SJCRH30 (cell line): ENCODE data around the gene RCAN2. TPM values are rescaled to one million over a fixed set of nuclear protein-coding genes. Genes with fewer than 3 reads are reported as not detected.
A peak's percentile ranks its signal among the peaks of the same experiment; 100 is the strongest.

ENCODE experiments used
- DNase-seq, 2 experiments: peaks; one replicate each; pipeline ENCODE4 v3.0.0-alpha.2; 2015 to 2020
- H3K27ac ChIP-seq: fragments of 250-450 bp; sonication (Bioruptor Pico); 2 replicates; pipeline ENCODE4 v1.5.1; 2020; ENCODE audit warnings: mild to moderate bottlenecking, moderate library complexity
- H3K27me3 ChIP-seq: fragments of 250-450 bp; sonication (Bioruptor Pico); 2 replicates; pipeline ENCODE4 v1.5.1; 2020; ENCODE audit warnings: mild to moderate bottlenecking, moderate library complexity
- H3K36me3 ChIP-seq: fragments of 250-450 bp; sonication (Bioruptor Pico); 2 replicates; pipeline ENCODE4 v1.5.1; 2020; ENCODE audit warnings: mild to moderate bottlenecking, moderate library complexity
- H3K4me1 ChIP-seq: fragments of 250-450 bp; sonication (Bioruptor Pico); 2 replicates; pipeline ENCODE4 v1.5.1; 2020; ENCODE audit warnings: mild to moderate bottlenecking, moderate library complexity
- H3K4me3 ChIP-seq: fragments of 250-450 bp; sonication (Bioruptor Pico); 2 replicates; pipeline ENCODE4 v1.5.1; 2020; ENCODE audit warnings: mild to moderate bottlenecking, moderate library complexity
- H3K9me3 ChIP-seq: fragments of 250-450 bp; sonication (Bioruptor Pico); replicated peaks from 2 replicates; pipeline ENCODE4 v1.5.1; 2020; ENCODE audit warnings: mild to moderate bottlenecking, moderate library complexity
- total RNA-seq: library from RNA; depleted of rRNA; stranded (reverse); fragments of >200 nt; shearing (Covaris generic); gene quantifications from 2 replicates; pipeline ENCODE4 v1.2.3, GENCODE V29; 2014

Gene RCAN2
- total RNA-seq, 1 experiment from 2014 or later, result 0.20 TPM

DNA sequence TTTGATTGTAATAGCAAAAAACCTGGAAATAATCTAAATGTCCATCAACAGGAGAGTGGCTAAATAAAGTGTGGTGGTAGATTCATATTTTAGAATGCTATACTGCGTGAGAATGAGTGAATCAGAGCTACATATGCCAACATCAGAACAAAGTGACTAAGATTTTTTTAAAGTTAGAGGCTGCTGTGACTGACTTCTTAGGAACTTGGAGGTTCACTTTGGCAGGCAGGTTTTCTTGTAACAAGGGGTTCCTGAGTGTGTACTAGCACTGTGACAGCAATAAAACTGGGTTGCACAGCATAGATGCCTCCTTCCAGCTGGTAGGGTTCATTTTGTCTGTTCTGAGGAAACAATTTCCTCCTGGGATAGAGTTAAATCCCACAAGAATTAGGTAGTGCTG lies 245.2 kb downstream of the RCAN2 start:
- DNase-seq, result no peak
- Histone ChIP-seq H3K27ac (no peak overlapping the region), H3K4me1 (no peaks in the 10 kb centered on the region), H3K4me3 (no peak overlapping the region), H3K9me3 (no peaks in the 10 kb centered on the region), H3K36me3 (no peaks in the 10 kb centered on the region), H3K27me3 (no peaks in the 10 kb centered on the region)

DNA sequence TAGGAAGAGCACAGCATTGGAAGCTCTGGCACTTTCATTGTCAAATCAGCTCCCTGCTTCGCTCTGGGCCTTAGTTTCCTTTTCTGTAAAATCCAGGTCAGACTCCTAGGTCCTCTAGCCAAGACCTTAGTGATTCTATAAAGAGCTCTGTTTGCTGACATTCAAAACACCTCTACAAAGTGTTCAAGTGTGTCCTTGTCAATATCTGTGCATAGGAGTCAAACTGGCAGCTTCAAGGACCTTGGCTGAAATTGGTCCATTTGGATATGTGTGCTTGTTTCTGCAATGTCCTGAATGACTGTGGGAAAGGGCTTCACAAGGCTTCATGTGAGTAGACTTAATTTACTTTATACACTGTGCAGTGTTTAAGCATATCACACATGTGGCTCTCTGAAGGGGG lies 246.6 kb downstream of the RCAN2 start:
- no peak for DNase-seq
- H3K36me3 ChIP-seq, result no peaks in the 10 kb centered on the region
- H3K4me3 ChIP-seq, result no peak overlapping the region
- H3K27me3 ChIP-seq, result no peaks in the 10 kb centered on the region
- no peaks in the 10 kb centered on the region for H3K9me3 ChIP-seq
- no peak overlapping the region for H3K27ac ChIP-seq
- no peaks in the 10 kb centered on the region for H3K4me1 ChIP-seq

DNA sequence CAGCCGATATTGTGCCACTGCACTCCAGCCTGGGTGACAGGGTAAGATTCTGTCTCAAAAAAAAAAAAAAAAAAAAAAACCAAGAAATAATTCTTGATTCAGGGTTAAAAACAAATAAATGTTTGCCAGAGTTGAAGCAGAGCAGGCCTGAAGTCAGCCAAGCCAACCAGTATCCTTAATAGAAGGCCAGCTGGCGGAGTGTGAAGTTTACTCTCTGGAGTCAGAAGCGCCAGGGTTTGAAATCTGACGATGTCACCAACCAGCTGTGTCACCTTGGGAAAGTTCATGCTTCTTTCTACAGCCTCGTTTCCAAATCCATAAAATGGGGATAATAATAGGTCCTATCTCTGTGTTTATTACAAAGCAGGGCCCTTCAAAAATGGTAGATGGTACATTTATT lies 247.5 kb downstream of the RCAN2 start:
- Histone ChIP-seq H3K36me3 (no peaks in the 10 kb centered on the region), H3K4me1 (no peaks in the 10 kb centered on the region), H3K27ac (no peak overlapping the region), H3K9me3 (no peaks in the 10 kb centered on the region), H3K4me3 (no peak overlapping the region), H3K27me3 (0 out of 2 replicates have a peak, but pooled peaks cover 3% of the 10 kb centered on the region)
- DNase-seq, result no peak

DNA sequence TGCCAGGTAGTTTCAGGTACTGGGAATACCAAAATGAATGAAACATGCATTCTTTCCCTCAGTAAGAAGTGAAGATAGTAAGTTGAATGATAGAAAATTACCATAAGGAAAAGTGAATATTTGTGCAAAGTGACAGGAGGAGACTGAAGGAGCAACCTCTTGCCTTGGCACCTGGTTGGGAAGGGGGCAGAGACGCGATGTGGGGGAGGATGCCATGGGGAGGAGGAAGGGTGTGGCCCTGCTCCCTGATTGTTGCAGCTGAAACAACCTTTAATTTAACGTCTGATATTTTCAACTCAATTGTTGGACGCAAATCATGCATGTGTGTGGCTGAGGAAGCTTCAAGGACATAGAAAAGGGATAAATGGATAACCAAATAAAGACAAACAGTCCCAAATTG lies 248.3 kb downstream of the RCAN2 start:
- H3K27ac ChIP-seq, result no peak overlapping the region
- H3K9me3 ChIP-seq, result no peaks in the 10 kb centered on the region

DNA sequence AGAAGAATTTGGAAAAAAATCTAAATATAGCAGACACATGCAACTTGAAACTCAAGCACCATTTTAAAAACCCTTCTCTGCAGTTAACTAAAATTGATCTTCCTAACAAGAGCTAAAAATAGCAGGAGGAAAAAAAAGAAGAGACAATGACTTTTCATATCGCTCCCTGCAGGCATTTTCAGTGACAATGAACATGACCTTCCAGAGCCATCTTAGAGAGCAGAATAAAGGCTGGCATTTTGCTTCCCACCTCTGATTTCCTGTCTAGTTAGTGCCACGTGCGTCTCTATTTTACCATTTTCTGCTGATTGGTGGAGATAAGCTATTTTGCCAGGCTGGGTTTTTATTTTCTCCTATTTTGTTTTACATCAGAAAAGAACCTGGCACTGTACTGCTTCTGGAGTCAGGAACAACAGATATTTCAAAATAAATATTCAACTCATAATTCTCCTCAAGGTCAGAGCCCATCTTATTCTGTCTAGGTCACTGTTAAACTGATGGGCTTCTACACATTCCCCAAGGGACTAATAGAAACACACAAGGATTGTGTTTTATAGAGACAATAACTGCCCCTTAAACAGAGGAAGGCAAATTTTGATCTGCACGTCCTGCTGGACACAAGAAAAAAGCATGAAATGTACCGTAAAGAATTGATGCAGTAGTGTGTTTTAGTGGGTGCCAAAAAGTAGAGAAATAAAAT lies 250.2 kb downstream of the RCAN2 start:
- DNase-seq, result no peak
- Histone ChIP-seq H3K4me3 (no peak overlapping the region), H3K27me3 (0 out of 2 replicates have a peak, but pooled peaks cover 3% of the 10 kb centered on the region), H3K36me3 (no peaks in the 10 kb centered on the region), H3K9me3 (no peaks in the 10 kb centered on the region), H3K27ac (no peak overlapping the region), H3K4me1 (no peaks in the 10 kb centered on the region)

More for the DNA sequence above, 248.3 kb downstream of the RCAN2 start:
- DNase-seq, result no peak
- Histone ChIP-seq H3K27me3 (0 out of 2 replicates have a peak, but pooled peaks cover 3% of the 10 kb centered on the region), H3K36me3 (no peaks in the 10 kb centered on the region), H3K4me3 (no peak overlapping the region), H3K4me1 (no peaks in the 10 kb centered on the region)

DNA sequence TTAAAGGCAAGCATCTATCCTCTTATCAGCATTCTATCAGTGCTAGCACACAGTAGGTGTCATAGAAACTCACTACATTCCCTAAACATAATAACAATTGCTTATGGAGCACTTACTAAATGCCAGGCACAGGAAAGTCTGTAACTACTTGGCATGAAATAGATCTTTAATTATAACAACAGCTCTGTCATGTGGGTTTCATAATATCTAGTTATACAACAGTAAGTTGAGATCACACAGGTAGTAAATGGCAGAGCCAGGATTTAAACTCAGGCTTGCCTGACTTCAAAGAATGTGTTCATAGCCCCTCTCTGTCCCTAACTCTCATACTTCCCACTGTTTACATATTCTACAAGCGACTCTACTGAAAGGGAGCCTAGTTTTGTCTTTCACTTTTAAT lies 254.5 kb downstream of the RCAN2 start:
- no peak for DNase-seq
- no peaks in the 10 kb centered on the region for H3K36me3 ChIP-seq
- no peaks in the 10 kb centered on the region for H3K9me3 ChIP-seq
- 0 out of 2 replicates have a peak, but pooled peaks cover 3% of the 10 kb centered on the region for H3K27me3 ChIP-seq
- no peak overlapping the region for H3K27ac ChIP-seq
- no peaks in the 10 kb centered on the region for H3K4me1 ChIP-seq
- H3K4me3 ChIP-seq, result no peak overlapping the region

DNA sequence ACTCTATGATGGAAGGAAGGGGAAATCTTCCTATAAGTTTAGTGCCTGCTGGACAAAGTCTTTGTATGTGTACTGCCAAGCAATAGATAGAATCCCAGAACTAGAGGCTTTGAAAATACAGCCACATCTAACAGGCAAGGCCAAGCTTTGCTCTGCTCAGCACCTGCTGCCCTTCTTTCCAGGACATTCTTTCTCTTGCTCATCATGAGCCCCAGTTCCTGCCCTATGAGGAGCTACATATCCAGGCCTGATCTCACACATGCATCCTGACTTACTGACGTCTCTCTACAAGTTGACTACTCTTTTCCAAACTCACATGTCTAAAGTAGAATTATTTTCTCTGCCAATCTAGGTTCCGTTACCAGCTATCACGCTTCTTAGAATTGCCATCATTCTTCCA lies 256.0 kb downstream of the RCAN2 start:
- Histone ChIP-seq H3K4me3 (no peak overlapping the region), H3K27ac (no peak overlapping the region), H3K9me3 (no peaks in the 10 kb centered on the region), H3K27me3 (0 out of 2 replicates have a peak, but pooled peaks cover 3% of the 10 kb centered on the region), H3K4me1 (no peaks in the 10 kb centered on the region), H3K36me3 (no peaks in the 10 kb centered on the region)
- DNase-seq, result no peak

DNA sequence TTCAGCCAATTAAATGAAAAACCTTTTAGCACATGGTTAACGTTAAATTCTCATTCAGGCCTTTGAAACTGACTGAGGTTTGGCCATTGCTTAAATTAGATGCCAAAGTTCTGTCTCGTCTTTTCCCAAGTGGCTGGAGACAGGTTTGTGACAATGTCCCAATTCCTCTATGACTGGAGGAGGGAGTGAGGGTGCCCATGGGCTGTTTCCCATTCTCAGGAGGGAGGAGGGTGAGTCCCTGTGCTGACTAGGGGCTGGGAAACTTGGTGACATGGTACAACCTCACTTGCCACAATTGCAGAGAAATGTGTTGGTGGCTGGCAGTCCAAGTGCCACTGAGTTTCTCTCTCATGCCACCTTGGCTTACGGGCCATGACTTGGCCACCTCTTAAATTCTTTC lies 256.5 kb downstream of the RCAN2 start:
- no peaks in the 10 kb centered on the region for H3K36me3 ChIP-seq
- DNase-seq, result no peak
- H3K9me3 ChIP-seq, result no peaks in the 10 kb centered on the region
- no peak overlapping the region for H3K4me3 ChIP-seq
- 0 out of 2 replicates have a peak, but pooled peaks cover 3% of the 10 kb centered on the region for H3K27me3 ChIP-seq
- no peak overlapping the region for H3K27ac ChIP-seq
- H3K4me1 ChIP-seq, result no peaks in the 10 kb centered on the region

DNA sequence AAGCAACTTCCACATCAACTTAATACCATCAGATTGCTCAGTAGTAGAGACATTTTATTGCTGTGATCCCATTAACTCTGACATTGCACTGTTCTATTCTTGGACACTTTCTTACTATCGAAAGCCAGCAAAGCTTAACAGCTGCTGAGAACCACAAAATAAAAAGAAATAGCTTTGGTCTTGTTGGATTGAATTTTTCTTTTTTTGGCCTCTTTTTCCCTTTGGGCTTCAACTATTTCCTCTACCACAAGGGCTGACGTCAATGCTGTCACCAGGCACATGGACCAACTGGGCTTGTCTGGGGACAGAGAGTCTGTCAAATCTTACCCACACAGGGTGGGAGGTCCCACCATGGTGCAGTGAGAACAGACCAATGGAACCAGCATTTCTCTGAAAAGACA lies 257.1 kb downstream of the RCAN2 start:
- H3K4me3 ChIP-seq, result no peak overlapping the region
- H3K4me1 ChIP-seq, result no peaks in the 10 kb centered on the region
- no peaks in the 10 kb centered on the region for H3K27me3 ChIP-seq
- DNase-seq, result no peak
- H3K27ac ChIP-seq, result no peak overlapping the region
- no peaks in the 10 kb centered on the region for H3K36me3 ChIP-seq
- no peaks in the 10 kb centered on the region for H3K9me3 ChIP-seq

DNA sequence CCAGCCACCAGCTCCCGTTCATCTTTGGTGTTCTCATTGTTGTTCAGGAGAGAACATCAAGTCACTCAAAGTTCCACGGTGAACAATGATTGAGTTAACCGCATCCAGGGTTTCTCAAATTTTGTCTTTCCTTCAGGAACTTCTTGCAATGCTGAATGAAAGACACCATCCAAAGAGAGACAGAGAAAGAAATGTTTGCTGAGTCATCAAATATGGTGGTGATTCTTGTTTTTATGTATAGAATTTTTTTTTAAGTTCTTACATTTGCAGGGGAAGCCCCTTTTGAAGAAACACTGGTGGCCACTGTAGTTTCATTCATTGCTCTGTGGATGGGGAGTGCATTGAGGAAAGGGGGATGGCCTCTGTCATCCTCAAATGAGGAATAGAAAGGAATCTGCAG lies 258.1 kb downstream of the RCAN2 start:
- Histone ChIP-seq H3K4me1 (no peaks in the 10 kb centered on the region), H3K4me3 (no peak overlapping the region), H3K27me3 (no peaks in the 10 kb centered on the region)

DNA sequence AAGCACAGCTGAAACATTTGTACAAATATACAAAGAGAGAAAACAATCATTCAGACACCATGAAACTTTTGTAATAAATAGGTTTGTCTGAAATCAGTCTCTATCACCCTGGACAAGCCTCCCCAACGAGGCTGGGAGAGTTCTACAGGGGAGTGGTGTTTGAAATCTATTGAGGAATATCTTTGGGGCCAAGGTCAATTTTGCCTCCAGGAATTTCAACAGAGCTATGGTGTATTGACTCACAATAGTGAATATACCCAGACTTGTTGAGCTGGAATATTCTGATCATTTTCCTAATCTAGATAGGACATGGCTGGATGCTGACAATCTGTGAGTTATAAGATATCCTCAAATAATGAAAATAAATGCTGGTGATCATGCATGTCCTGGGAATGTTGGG lies 269.0 kb downstream of the RCAN2 start:
- Histone ChIP-seq H3K27me3 (no peaks in the 10 kb centered on the region), H3K4me3 (no peak overlapping the region), H3K4me1 (no peaks in the 10 kb centered on the region), H3K27ac (no peak overlapping the region), H3K9me3 (no peaks in the 10 kb centered on the region), H3K36me3 (no peaks in the 10 kb centered on the region)
- DNase-seq, result no peak

More for the DNA sequence above, 258.1 kb downstream of the RCAN2 start:
- H3K9me3 ChIP-seq, result no peaks in the 10 kb centered on the region
- no peak overlapping the region for H3K27ac ChIP-seq
- no peak for DNase-seq
- no peaks in the 10 kb centered on the region for H3K36me3 ChIP-seq

DNA sequence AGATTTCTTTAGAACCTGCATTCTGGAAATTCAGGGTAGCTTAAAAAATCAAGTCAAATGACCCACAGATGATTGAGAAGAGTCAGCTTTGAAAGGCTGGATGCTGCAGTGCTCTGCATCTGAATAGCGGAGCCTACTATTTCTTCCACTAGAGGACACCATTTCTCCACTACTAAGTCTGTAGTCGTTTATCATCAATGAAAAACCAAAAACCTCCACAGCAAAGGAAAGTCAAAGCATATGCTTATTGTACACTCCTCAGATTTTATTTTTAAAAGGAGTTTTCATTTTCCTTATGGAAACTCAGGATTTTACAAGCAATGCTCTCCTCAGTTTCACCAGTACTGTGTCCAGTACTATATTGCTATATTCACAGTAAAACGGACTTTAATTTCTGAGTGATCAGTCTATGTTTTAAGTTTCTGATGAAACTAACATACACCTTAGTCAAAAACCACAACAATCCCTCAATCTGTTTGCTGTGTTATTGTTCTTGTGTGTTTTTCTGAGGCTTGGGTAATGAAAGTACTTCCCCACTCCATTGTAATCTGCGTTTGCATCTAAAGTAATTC lies 269.9 kb downstream of the RCAN2 start:
- Histone ChIP-seq H3K27me3 (no peaks in the 10 kb centered on the region), H3K36me3 (no peaks in the 10 kb centered on the region), H3K4me1 (no peaks in the 10 kb centered on the region), H3K4me3 (no peak overlapping the region), H3K27ac (no peak overlapping the region), H3K9me3 (no peaks in the 10 kb centered on the region)
- DNase-seq, result peak; percentile 6 to 58

DNA sequence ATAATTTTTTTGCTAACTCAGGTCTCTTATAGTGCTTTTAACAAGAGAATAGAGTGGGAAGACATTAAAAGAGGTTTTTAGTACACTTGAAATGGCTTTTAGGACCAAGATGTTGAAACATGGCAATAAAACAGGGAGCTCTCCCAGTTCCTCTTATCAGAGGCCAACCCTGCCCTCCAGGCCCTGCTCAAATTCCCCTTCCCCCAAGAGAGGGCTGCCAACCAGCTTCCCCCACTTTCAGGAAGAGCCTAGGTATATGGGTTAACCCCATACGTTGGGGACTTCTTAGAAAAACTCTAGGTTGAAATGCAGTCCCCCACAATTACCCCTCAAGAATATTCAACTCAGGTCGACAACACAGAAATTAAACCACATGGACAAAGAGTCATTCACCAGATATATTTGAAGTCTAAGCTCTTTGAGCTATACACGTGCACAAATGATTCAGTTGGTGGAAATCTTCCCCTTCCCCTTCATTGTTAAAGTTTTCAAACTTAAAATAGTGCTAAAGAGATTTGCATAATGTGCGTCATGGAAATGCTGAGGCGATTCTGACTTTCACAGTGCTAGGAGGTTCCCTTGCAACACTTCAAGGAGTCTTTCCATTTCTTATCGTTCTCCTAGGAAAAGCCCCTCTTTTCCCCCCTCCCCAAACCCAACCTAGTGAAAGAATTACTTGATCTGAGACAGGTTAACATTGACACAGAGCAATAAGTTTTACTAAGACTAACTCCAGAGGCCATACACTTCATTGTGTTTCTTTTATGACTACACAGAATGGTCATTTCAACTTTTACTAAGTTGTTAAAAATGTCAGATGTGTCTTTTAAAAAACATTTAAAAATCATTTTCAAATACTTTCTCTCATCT lies 270.7 kb downstream of the RCAN2 start:
- Histone ChIP-seq H3K4me1 (no peaks in the 10 kb centered on the region), H3K27me3 (no peaks in the 10 kb centered on the region), H3K9me3 (no peaks in the 10 kb centered on the region), H3K36me3 (no peaks in the 10 kb centered on the region), H3K4me3 (no peak overlapping the region), H3K27ac (no peak overlapping the region)
- no peak for DNase-seq

DNA sequence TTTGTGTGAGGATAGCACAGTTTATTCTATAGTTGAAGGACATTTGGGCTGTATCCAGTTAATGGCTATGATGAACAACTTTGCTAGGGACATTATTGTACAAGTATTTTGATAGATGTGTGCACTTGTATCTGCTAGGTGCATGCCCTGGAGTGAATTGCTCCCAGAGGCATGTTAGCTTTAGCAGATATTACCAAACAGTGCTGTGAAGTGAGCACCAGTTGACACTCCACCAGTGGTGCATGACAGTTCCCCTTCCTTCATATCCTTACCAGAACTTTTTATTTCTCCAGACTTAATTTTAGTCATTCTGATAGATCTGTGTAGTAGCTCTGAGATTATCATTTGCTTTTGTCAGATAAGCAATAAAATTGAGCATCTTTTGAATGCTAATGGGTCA lies 271.6 kb downstream of the RCAN2 start:
- no peak for DNase-seq
- no peak overlapping the region for H3K4me3 ChIP-seq
- H3K36me3 ChIP-seq, result no peaks in the 10 kb centered on the region
- no peaks in the 10 kb centered on the region for H3K27me3 ChIP-seq
- H3K4me1 ChIP-seq, result no peaks in the 10 kb centered on the region
- H3K27ac ChIP-seq, result no peak overlapping the region
- H3K9me3 ChIP-seq, result no peaks in the 10 kb centered on the region

DNA sequence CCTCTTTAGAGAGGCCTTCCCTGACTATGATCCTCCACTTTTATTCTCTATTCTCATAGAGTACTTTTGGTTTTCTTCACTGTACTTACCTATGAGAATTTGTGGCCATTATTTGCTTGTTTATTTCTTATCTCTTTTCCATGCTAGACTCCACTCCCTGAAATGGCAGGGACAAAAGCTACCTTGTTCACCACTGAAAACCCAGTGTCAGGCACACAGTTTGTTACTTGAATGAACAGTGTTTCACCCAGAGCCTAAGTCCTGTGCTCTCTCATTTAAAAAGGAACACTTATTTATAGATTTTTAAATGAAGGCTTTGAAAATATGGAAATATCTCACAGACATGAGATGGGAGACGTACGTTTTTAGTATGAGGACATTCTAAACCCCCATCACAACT lies 272.8 kb downstream of the RCAN2 start:
- no peaks in the 10 kb centered on the region for H3K36me3 ChIP-seq
- H3K9me3 ChIP-seq, result no peaks in the 10 kb centered on the region
- H3K27ac ChIP-seq, result no peak overlapping the region
- no peaks in the 10 kb centered on the region for H3K4me1 ChIP-seq
- no peak overlapping the region for H3K4me3 ChIP-seq
- DNase-seq, result no peak
- no peaks in the 10 kb centered on the region for H3K27me3 ChIP-seq
